Hair follicular keratinocyte (primary cell): Measurements from ENCODE around the gene ECHDC1. TPM values are rescaled to one million over a fixed set of nuclear protein-coding genes. Genes with fewer than 3 reads are reported as not detected.

Experiments used
- total RNA-seq: library from RNA; depleted of rRNA; stranded (reverse); fragments of >200 nt; gene quantifications from 2 replicates; pipeline ENCODE4 v1.2.3, GENCODE V29; 2015

The ECHDC1 gene, protein sequence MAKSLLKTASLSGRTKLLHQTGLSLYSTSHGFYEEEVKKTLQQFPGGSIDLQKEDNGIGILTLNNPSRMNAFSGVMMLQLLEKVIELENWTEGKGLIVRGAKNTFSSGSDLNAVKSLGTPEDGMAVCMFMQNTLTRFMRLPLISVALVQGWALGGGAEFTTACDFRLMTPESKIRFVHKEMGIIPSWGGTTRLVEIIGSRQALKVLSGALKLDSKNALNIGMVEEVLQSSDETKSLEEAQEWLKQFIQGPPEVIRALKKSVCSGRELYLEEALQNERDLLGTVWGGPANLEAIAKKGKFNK
- total RNA-seq, result 43.7 and 63.7 TPM in 2 replicates

DNA sequence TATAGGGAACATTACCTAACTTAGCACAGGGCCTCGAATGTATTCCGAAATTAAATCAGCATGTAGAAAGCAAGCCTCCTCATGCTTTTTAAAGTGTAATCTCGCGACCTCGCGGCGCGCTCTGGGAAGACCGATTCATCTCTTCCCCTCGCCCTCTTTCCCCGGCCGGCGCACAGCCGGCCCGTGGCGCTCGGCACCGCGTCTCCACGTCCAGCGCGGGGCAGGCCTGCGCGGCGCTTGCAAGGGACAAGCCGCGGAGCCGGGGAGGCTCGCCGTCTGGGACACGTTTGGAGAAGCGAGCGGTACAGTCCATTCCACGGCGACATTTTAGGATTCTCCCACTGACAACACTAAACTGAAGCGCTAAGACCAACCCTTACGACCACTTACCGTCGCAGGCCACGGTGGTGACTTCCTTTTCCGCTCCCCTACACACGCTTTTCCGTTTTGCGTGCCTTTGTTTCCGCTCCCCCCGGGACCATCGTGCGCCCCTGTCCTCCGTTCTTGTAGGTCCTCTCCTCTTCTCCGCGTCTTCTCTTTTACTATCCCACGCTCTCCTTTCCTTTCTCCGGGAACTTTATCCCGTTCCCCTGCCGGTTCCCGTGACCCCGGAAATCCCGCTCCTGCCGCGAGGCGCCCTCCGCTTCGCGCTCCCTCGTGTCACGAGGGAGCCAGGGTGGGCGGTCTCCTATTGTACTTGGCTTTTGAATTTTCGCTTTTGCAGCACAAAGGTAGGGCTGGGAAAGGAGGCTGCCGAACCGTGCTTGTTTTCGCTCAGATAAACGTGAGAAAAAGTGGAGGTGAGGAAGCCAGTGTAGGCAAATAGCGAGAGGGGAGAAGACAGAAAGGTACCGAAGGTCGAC, at the start of gene ECHDC1:
TSS of gene ECHDC1 (minus strand) at position 664 of the 863 bp plus-strand sequence. CDS start 12,581 bp downstream, outside the sequence.

DNA sequence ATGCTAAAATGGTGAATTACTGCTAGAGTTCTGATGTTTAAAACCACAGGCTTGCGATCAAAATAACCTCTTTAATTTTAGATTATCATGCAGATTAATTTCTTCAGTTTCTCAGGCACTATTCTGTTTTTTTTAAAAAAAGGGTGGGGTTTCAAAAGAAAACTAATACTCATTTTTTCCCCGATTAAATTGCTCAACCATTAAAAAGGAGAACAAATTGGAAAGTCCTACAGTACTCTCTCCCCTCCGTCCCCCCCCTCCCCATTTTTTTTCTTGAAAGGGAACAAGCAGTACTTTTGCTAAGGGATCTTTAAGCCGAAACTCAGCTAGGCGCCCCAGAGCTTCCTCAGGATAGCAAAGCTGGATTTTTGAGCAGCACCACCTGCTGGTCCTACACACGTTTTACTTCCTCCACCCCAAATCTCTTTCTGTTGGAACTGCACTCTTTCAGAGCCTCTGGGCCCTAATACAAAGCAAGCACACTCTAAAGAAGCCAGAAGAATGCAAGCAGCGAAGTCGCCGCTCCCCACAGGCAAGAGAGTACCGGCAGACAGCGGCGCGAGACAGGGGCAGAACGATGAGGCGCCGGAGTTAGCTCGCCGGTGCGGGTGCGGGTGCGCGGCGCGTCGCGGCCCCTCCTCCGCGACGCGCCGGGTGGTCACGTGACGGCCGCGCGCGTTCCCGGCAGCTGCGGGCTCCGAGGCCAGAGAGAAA, 77.1 kb downstream of the ECHDC1 start, which contains the start of gene RNF146:
TSS of gene RNF146 (plus strand) at position 687 of the 714 bp plus-strand sequence. CDS start 13,475 bp downstream, outside the sequence.

Other genes with a start within 250 kb of the ECHDC1 start
- not detected in 2 replicates for gene RSPO3, start 224.9 kb downstream of the ECHDC1 start, total RNA-seq
- 9.0 and 18.2 TPM in 2 replicates for gene RNF146, start 76.7 kb downstream of the ECHDC1 start, total RNA-seq
- gene KIAA0408, start 115.8 kb upstream of the ECHDC1 start, total RNA-seq, result 0.16 TPM in 1 of 2 replicates, not detected in the other
- 0.42 TPM in 1 of 2 replicates, not detected in the other for gene C6orf58, start 233.6 kb upstream of the ECHDC1 start, total RNA-seq